ENCODE results near the gene AEBP1.

DNA sequence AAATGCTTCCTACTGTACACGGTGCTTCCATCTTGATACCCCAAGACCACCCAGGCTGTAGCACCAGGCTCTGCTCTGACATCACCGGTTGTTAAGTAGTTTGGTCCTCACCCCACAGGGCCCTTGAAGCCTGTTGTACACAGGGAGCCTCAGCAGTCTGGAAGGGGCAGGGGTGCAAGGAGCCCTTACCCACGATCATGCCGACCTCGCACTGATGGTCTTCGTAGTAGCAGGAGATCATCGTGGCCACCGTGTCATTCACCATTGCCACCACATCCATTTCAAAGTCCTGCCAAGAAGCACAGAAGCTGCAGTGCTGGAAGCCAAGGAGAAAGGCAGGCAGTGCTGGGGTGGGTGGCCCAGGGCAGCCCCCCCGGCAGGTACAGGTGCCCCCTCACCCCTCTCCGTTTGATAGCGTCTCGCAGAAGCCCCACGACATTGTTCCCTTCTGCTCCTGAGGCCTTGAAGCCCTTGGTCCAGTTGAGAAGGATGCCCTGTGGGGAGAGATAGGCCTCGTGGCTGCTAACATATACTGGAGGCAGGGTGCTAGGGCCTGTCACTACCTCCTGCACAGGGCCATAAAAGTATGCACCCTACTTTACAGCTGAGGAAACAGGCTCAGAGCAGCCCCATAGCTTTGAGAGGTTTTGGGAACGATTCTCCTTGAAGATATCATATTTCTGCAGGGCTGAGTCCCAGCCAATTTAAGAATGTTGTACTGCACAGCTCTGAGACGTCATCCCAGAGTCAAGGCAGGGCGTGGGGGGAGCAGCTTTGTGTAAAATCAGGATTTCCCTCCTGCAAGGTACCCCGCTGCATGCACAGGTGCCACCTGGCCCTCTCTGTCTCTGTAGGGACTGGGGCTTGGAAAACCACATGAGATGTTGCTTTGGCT, 45.7 kb downstream of the AEBP1 start:
- TF ChIP-seq EZH2phosphoT487 (IDR thresholded peaks at IDR 0.05; ENCODE audit: unreplicated experiment) (no peak), CTCF (conservative IDR thresholded peaks at IDR 0.05; ENCODE audit: low read depth in 2 of 2) (no peak), POLR2AphosphoS5 (IDR thresholded peaks at IDR 0.05; ENCODE audit: low read depth) (no peak), REST (IDR thresholded peaks at IDR 0.05; ENCODE audit: unreplicated experiment) (no peak), CREB1 (CRISPR knock-in tag; IDR thresholded peaks at IDR 0.05; ENCODE audit: low read depth) (no peak), EZH2 (IDR thresholded peaks at IDR 0.05; ENCODE audit: low read depth, unreplicated experiment) (no peak), ETS1 (IDR thresholded peaks at IDR 0.05) (no peak), STAT1 (IDR thresholded peaks at IDR 0.05; ENCODE audit: unreplicated experiment) (no peak), JUNB (IDR thresholded peaks at IDR 0.05; ENCODE audit: unreplicated experiment) (no peak), NANOG (IDR thresholded peaks at IDR 0.05; ENCODE audit: borderline replicate concordance) (no peak)
